IgD-negative memory B cell (primary cell): Measurements from ENCODE around the gene FAM228B. TPM values are rescaled to one million over a fixed set of nuclear protein-coding genes. Genes with fewer than 3 reads are reported as not detected.
"Not testable (repeated sequence)": the region's sequence is repeated elsewhere in the genome, so short reads cannot be mapped to it uniquely, and the experiment has no call there.

Source experiments
- H3K27ac Mint-ChIP-seq, 3 donors: one replicate each; pipeline ENCODE4 v1.8.0; 2020 to 2022; ENCODE audit warnings: mild to moderate bottlenecking in 3 of 3, mixed read lengths in 3 of 3, moderate library complexity in 1 of 3
- H3K27me3 Mint-ChIP-seq: one replicate; pipeline ENCODE4 v1.8.0; 2021; ENCODE audit warnings: mixed read lengths
- H3K36me3 Mint-ChIP-seq: one replicate; pipeline ENCODE4 v1.8.0; 2020; ENCODE audit warnings: mild to moderate bottlenecking, mixed read lengths
- H3K4me1 Mint-ChIP-seq, 3 donors: one replicate each; pipeline ENCODE4 v1.8.0; 2020 to 2022; ENCODE audit warnings: mixed read lengths in 3 of 3, mild to moderate bottlenecking in 1 of 3
- H3K4me3 Mint-ChIP-seq, 4 donors: one replicate each; pipeline ENCODE4 v1.8.0; 2020 to 2022; ENCODE audit warnings: mild to moderate bottlenecking in 4 of 4, mixed read lengths in 4 of 4, moderate library complexity in 3 of 4
- H3K9me3 Mint-ChIP-seq, 3 donors: one replicate each; pipeline ENCODE4 v1.8.0; 2020 to 2021; ENCODE audit warnings: mixed read lengths in 3 of 3, mild to moderate bottlenecking in 1 of 3
- polyA plus RNA-seq: library from polyadenylated mRNA; unstranded; fragments of 300-500 nt; fragmentation: Illumina TruSeq; gene quantifications from one replicate; pipeline ENCODE4 v1.2.3, GENCODE V29; 2021

The FAM228B gene
- polyA plus RNA-seq, 1 donor from 2014 or later: 12.1 TPM

- Mint-ChIP-seq H3K27ac (no peak overlapping the region), H3K4me3 (no peak overlapping the region), H3K36me3 (peaks cover 1% of the 10 kb centered on the region), H3K27me3 (no peaks in the 10 kb centered on the region), H3K4me1 (peaks cover 0 to 1% (median 0%) of the 10 kb centered on the region in 3 donors), H3K9me3 (peaks cover 1 to 14% (median 7%) of the 10 kb centered on the region in 3 donors)
Measured at GRCh38 chr2:24191156-24191555, 67.9 kb downstream of the FAM228B start.

GRCh38 chr2:24191848-24192247, 68.6 kb downstream of the FAM228B start:
- Mint-ChIP-seq H3K27ac (peak overlapping the region in 1 of 3 donors; percentile 53), H3K36me3 (peaks cover 1% of the 10 kb centered on the region), H3K4me3 (no peak overlapping the region), H3K4me1 (peaks cover 0 to 1% (median 0%) of the 10 kb centered on the region in 3 donors), H3K9me3 (peaks cover 1 to 14% (median 7%) of the 10 kb centered on the region in 3 donors), H3K27me3 (no peaks in the 10 kb centered on the region)

- not testable (repeated sequence) for H3K27me3 Mint-ChIP-seq, H3K4me3 Mint-ChIP-seq, H3K36me3 Mint-ChIP-seq, H3K4me1 Mint-ChIP-seq, H3K9me3 Mint-ChIP-seq, H3K27ac Mint-ChIP-seq
Measured at GRCh38 chr2:24197213-24197612, 73.9 kb downstream of the FAM228B start.

GRCh38 chr2:24199968-24200590, 76.8 kb downstream of the FAM228B start:
- H3K27me3 Mint-ChIP-seq: no peaks in the 10 kb centered on the region
- H3K9me3 Mint-ChIP-seq: peaks cover 0 to 5% (median 2%) of the 10 kb centered on the region in 3 donors
- H3K4me3 Mint-ChIP-seq: peak overlapping the region in 1 of 4 donors; percentile 81
- peak overlapping the region in 2 of 3 donors; percentile 39 to 74 for H3K27ac Mint-ChIP-seq
- H3K4me1 Mint-ChIP-seq: peaks cover 0 to 5% (median 0%) of the 10 kb centered on the region in 3 donors
- H3K36me3 Mint-ChIP-seq: peaks cover 14% of the 10 kb centered on the region

GRCh38 chr2:24200799-24201198, 77.5 kb downstream of the FAM228B start:
- H3K36me3 Mint-ChIP-seq: peaks cover 17% of the 10 kb centered on the region
- no peaks in the 10 kb centered on the region for H3K27me3 Mint-ChIP-seq
- peaks cover 0 to 2% (median 2%) of the 10 kb centered on the region in 3 donors for H3K9me3 Mint-ChIP-seq
- H3K27ac Mint-ChIP-seq: no peak overlapping the region
- peaks cover 0 to 5% (median 0%) of the 10 kb centered on the region in 3 donors for H3K4me1 Mint-ChIP-seq
- no peak overlapping the region for H3K4me3 Mint-ChIP-seq

- H3K4me1 Mint-ChIP-seq: peaks cover 0 to 5% (median 0%) of the 10 kb centered on the region in 3 donors
- peaks cover 20% of the 10 kb centered on the region for H3K36me3 Mint-ChIP-seq
- no peaks in the 10 kb centered on the region for H3K27me3 Mint-ChIP-seq
- H3K9me3 Mint-ChIP-seq: peaks cover 0 to 2% (median 0%) of the 10 kb centered on the region in 3 donors
- no peak overlapping the region for H3K27ac Mint-ChIP-seq
- H3K4me3 Mint-ChIP-seq: no peak overlapping the region
Measured at GRCh38 chr2:24203029-24203786, 79.9 kb downstream of the FAM228B start.

- no peak overlapping the region for H3K27ac Mint-ChIP-seq
- H3K27me3 Mint-ChIP-seq: no peaks in the 10 kb centered on the region
- peaks cover 0 to 2% (median 0%) of the 10 kb centered on the region in 3 donors for H3K9me3 Mint-ChIP-seq
- H3K4me3 Mint-ChIP-seq: no peak overlapping the region
- H3K36me3 Mint-ChIP-seq: peaks cover 20% of the 10 kb centered on the region
- peaks cover 0 to 5% (median 0%) of the 10 kb centered on the region in 3 donors for H3K4me1 Mint-ChIP-seq
Measured at GRCh38 chr2:24203787-24204150, 80.5 kb downstream of the FAM228B start.

GRCh38 chr2:24204505-24204904, 81.2 kb downstream of the FAM228B start:
- peaks cover 0 to 4% (median 0%) of the 10 kb centered on the region in 3 donors for H3K4me1 Mint-ChIP-seq
- no peaks in the 10 kb centered on the region for H3K27me3 Mint-ChIP-seq
- H3K36me3 Mint-ChIP-seq: peaks cover 22% of the 10 kb centered on the region
- no peaks in the 10 kb centered on the region for H3K9me3 Mint-ChIP-seq
- H3K4me3 Mint-ChIP-seq: no peak overlapping the region
- H3K27ac Mint-ChIP-seq: no peak overlapping the region

- H3K27ac Mint-ChIP-seq: no peak overlapping the region
- no peaks in the 10 kb centered on the region for H3K9me3 Mint-ChIP-seq
- H3K4me3 Mint-ChIP-seq: no peak overlapping the region
- no peaks in the 10 kb centered on the region for H3K27me3 Mint-ChIP-seq
- peaks cover 0 to under 1% (median 0%) of the 10 kb centered on the region in 3 donors for H3K4me1 Mint-ChIP-seq
- H3K36me3 Mint-ChIP-seq: peaks cover 21% of the 10 kb centered on the region
Measured at GRCh38 chr2:24205131-24205530, 81.9 kb downstream of the FAM228B start.

GRCh38 chr2:24206242-24206641, 83.0 kb downstream of the FAM228B start:
- no peaks in the 10 kb centered on the region for H3K4me1 Mint-ChIP-seq
- no peaks in the 10 kb centered on the region for H3K9me3 Mint-ChIP-seq
- no peak overlapping the region for H3K27ac Mint-ChIP-seq
- H3K36me3 Mint-ChIP-seq: peaks cover 19% of the 10 kb centered on the region
- no peak overlapping the region for H3K4me3 Mint-ChIP-seq
- H3K27me3 Mint-ChIP-seq: no peaks in the 10 kb centered on the region

GRCh38 chr2:24206714-24207113, 83.4 kb downstream of the FAM228B start:
- Mint-ChIP-seq H3K27me3 (no peaks in the 10 kb centered on the region), H3K4me1 (no peaks in the 10 kb centered on the region), H3K9me3 (no peaks in the 10 kb centered on the region), H3K4me3 (no peak overlapping the region), H3K36me3 (peaks cover 20% of the 10 kb centered on the region), H3K27ac (peak overlapping the region in 1 of 3 donors; percentile 53)

GRCh38 chr2:24207359-24207758, 84.1 kb downstream of the FAM228B start:
- H3K27me3 Mint-ChIP-seq: no peaks in the 10 kb centered on the region
- H3K36me3 Mint-ChIP-seq: peaks cover 22% of the 10 kb centered on the region
- no peaks in the 10 kb centered on the region for H3K4me1 Mint-ChIP-seq
- H3K9me3 Mint-ChIP-seq: no peaks in the 10 kb centered on the region
- no peak overlapping the region for H3K4me3 Mint-ChIP-seq
- H3K27ac Mint-ChIP-seq: no peak overlapping the region

GRCh38 chr2:24208490-24208889, 85.2 kb downstream of the FAM228B start:
- Mint-ChIP-seq H3K36me3 (peaks cover 22% of the 10 kb centered on the region), H3K4me3 (peak overlapping the region in 1 of 4 donors; percentile 1), H3K27ac (peak overlapping the region in 1 of 3 donors; percentile 27), H3K9me3 (no peaks in the 10 kb centered on the region), H3K4me1 (no peaks in the 10 kb centered on the region), H3K27me3 (no peaks in the 10 kb centered on the region)

- Mint-ChIP-seq H3K27me3 (no peaks in the 10 kb centered on the region), H3K4me1 (peaks cover 0 to under 1% (median 0%) of the 10 kb centered on the region in 3 donors), H3K27ac (no peak overlapping the region), H3K4me3 (peak overlapping the region in 1 of 4 donors; percentile 20), H3K9me3 (no peaks in the 10 kb centered on the region), H3K36me3 (peaks cover 15% of the 10 kb centered on the region)
Measured at GRCh38 chr2:24209389-24210105, 86.3 kb downstream of the FAM228B start.

- peak overlapping the region in 1 of 4 donors; percentile 20 for H3K4me3 Mint-ChIP-seq
- no peaks in the 10 kb centered on the region for H3K27me3 Mint-ChIP-seq
- no peak overlapping the region for H3K27ac Mint-ChIP-seq
- H3K36me3 Mint-ChIP-seq: peaks cover 15% of the 10 kb centered on the region
- no peaks in the 10 kb centered on the region for H3K9me3 Mint-ChIP-seq
- H3K4me1 Mint-ChIP-seq: peaks cover 2 to 6% (median 4%) of the 10 kb centered on the region in 3 donors
Measured at GRCh38 chr2:24210106-24210455, 86.8 kb downstream of the FAM228B start.
